Left ventricle myocardium inferior (tissue), 1 donor: ENCODE data around the gene SERPINE3. TPM values are rescaled to one million over a fixed set of nuclear protein-coding genes. Genes with fewer than 3 reads are reported as not detected.

Experiments used
- DNase-seq: peaks from one replicate; pipeline ENCODE4 v3.0.0-alpha.2; 2020
- H3K27ac ChIP-seq: fragments of 200-600 bp; replicated peaks from 2 replicates; pipeline ENCODE4 v1.8.0; 2021
- H3K27me3 ChIP-seq: fragments of 200-600 bp; 2 replicates; pipeline ENCODE4 v1.8.0; 2021; ENCODE audit warnings: low read depth
- H3K36me3 ChIP-seq: fragments of 200-600 bp; 2 replicates; pipeline ENCODE4 v1.8.0; 2021
- H3K4me1 ChIP-seq: fragments of 200-600 bp; 2 replicates; pipeline ENCODE4 v1.8.0; 2021
- H3K4me3 ChIP-seq: fragments of 200-600 bp; 2 replicates; pipeline ENCODE4 v1.8.0; 2021; ENCODE audit warnings: mild to moderate bottlenecking, moderate library complexity
- H3K9me3 ChIP-seq: fragments of 200-600 bp; replicated peaks from 2 replicates; pipeline ENCODE4 v1.8.0; 2021
- CTCF ChIP-seq: fragments of 200-600 bp; IDR thresholded peaks from 2 replicates; pipeline ENCODE4 v1.8.0; 2021; ENCODE audit warnings: antibody characterized with exemption, mild to moderate bottlenecking, borderline replicate concordance
- intact Hi-C: fragments of 100-400 bp; cut with micrococcal nuclease; formaldehyde crosslinking; loops from one replicate; pipeline ENCODE4 v1.11.0; 2022
- total RNA-seq: library from RNA; stranded (reverse); fragmentation: NEBNext Ultra II Directional; extraction: Animal tissue kit (Norgen Biotek cat#: 25700); gene quantifications from one replicate; pipeline ENCODE4 v1.2.1, GENCODE V29; 2021
- donor health status: DM: no; HTN: yes; CAD: no; lungs with severe emphysema.

SERPINE3 gene
- total RNA-seq, 1 donor from 2014 or later, result not detected

GRCh38 chr13:51370811-51371210, 31.3 kb downstream of the SERPINE3 start:
- Histone ChIP-seq H3K9me3 (no peaks in the 10 kb centered on the region), H3K27me3 (no peaks in the 10 kb centered on the region), H3K4me3 (no peak overlapping the region), H3K27ac (no peak overlapping the region), H3K4me1 (no peaks in the 10 kb centered on the region), H3K36me3 (peaks cover 78% of the 10 kb centered on the region)
- intact Hi-C loops, result no loop called here
- no peak for DNase-seq
- TF ChIP-seq CTCF, result no peak

- TF ChIP-seq CTCF, result no peak
- no peak for DNase-seq
- Histone ChIP-seq H3K4me1 (no peaks in the 10 kb centered on the region), H3K4me3 (no peak overlapping the region), H3K9me3 (no peaks in the 10 kb centered on the region), H3K27ac (no peak overlapping the region), H3K27me3 (no peaks in the 10 kb centered on the region), H3K36me3 (peaks cover 78% of the 10 kb centered on the region)
- intact Hi-C loops, result no loop called here
Observed at GRCh38 chr13:51371768-51372399, 32.4 kb downstream of the SERPINE3 start.

GRCh38 chr13:51373451-51373850, 34.0 kb downstream of the SERPINE3 start:
- intact Hi-C loops, result no loop called here
- Histone ChIP-seq H3K27me3 (no peaks in the 10 kb centered on the region), H3K27ac (no peak overlapping the region), H3K9me3 (no peaks in the 10 kb centered on the region), H3K36me3 (peaks cover 78% of the 10 kb centered on the region), H3K4me1 (no peaks in the 10 kb centered on the region), H3K4me3 (no peak overlapping the region)
- DNase-seq, result no peak
- no peak for TF ChIP-seq CTCF

GRCh38 chr13:51380269-51380668, 40.8 kb downstream of the SERPINE3 start:
- no peak for TF ChIP-seq CTCF
- no peaks in the 10 kb centered on the region for H3K27me3 ChIP-seq
- H3K9me3 ChIP-seq, result no peaks in the 10 kb centered on the region
- no peak overlapping the region for H3K27ac ChIP-seq
- H3K4me1 ChIP-seq, result peaks cover 4% of the 10 kb centered on the region
- no peak overlapping the region for H3K4me3 ChIP-seq
- peaks cover 58% of the 10 kb centered on the region for H3K36me3 ChIP-seq
- intact Hi-C loops, result no loop called here
- DNase-seq, result no peak

GRCh38 chr13:51385114-51385513, 45.6 kb downstream of the SERPINE3 start:
- Histone ChIP-seq H3K36me3 (peaks cover 25% of the 10 kb centered on the region), H3K9me3 (no peaks in the 10 kb centered on the region), H3K27me3 (no peaks in the 10 kb centered on the region), H3K4me3 (no peak overlapping the region), H3K4me1 (peaks cover 4% of the 10 kb centered on the region), H3K27ac (no peak overlapping the region)
- intact Hi-C loops, result no loop called here
- no peak for TF ChIP-seq CTCF
- DNase-seq, result no peak
